Cardiac muscle cell (in vitro differentiated cells and primary cell): Measurements from ENCODE around the gene EEPD1. TPM values are rescaled to one million over a fixed set of nuclear protein-coding genes. Genes with fewer than 3 reads are reported as not detected.

Experiments used
- DNase-seq, 2 donors: peaks; one replicate each; pipeline versions ENCODE4 v3.0.0 to v3.0.0-alpha.2; 2010 to 2017; ENCODE audit warnings: low read depth in 1 of 2, low spot score in 1 of 2
- H3K27ac ChIP-seq: fragments of 200-600 bp; sonication (generic); 2 replicates; pipeline ENCODE4 v1.5.1; 2016
- H3K27me3 ChIP-seq: fragments of 200-600 bp; sonication (generic); 2 replicates; pipeline ENCODE4 v1.6.0; 2016; ENCODE audit warnings: control low read depth
- H3K36me3 ChIP-seq: fragments of 200-600 bp; sonication (generic); 2 replicates; pipeline ENCODE4 v1.5.1; 2016; ENCODE audit warnings: control low read depth
- H3K4me1 ChIP-seq: fragments of 200-600 bp; sonication (generic); 2 replicates; pipeline ENCODE4 v1.8.1; 2017; ENCODE audit warnings: low read depth, mild to moderate bottlenecking, mixed run types
- H3K4me3 ChIP-seq: fragments of 200-600 bp; sonication (generic); 2 replicates; pipeline ENCODE4 v1.5.1; 2016; ENCODE audit warnings: mild to moderate bottlenecking
- H3K9me3 ChIP-seq: fragments of 200-600 bp; sonication (generic); 2 replicates; pipeline ENCODE4 v1.5.1; 2017; ENCODE audit warnings: low read depth, mild to moderate bottlenecking, control low read depth
- polyA plus RNA-seq: library from polyadenylated mRNA; unstranded; fragments of >200 nt; fragmentation: Nextera tagmentation; extraction: Ambion mirVana; gene quantifications from 2 replicates; pipeline ENCODE4 v1.2.1, GENCODE V29; 2016
- total RNA-seq: library from RNA; depleted of rRNA; stranded (reverse); fragments of >200 nt; gene quantifications from 2 replicates; pipeline ENCODE4 v1.2.3, GENCODE V29; 2016
- TF ChIP-seq, protein P1 (sequence below): IDR thresholded peaks from 2 replicates; pipeline ENCODE4 v1.5.1; 2012; ENCODE audit warnings: low read depth, mild to moderate bottlenecking, low read length

Gene EEPD1
- total and polyA plus RNA-seq, 2 experiments from 2014 or later = 4.8 to 11.9 TPM

DNA sequence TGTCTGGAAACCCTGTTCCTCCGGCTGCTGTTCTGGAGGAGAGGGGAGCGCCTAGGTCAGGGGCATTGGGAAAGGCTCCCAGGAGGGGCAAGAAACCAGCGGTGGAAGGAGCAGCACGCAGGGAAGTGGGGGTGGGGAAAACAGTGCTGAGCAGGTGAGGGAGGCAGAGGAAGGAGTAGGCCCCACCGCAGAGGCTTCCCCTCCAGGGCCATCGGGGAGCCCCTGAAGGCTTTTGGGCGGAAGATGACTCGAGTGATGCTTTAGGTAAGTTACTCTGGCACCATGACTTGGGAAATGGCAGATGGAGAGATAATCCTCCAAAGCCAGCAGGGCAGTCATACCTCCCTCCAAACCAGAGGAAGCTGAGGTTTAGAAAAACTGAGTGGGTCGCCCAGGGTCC is 130.1 kb downstream of the EEPD1 start:
- H3K9me3 ChIP-seq = no peaks in the 10 kb centered on the region
- no peak overlapping the region for H3K27ac ChIP-seq
- H3K4me1 ChIP-seq = peaks cover 15% of the 10 kb centered on the region
- DNase-seq = no peak
- H3K36me3 ChIP-seq = no peaks in the 10 kb centered on the region
- TF ChIP-seq, protein P1, sequence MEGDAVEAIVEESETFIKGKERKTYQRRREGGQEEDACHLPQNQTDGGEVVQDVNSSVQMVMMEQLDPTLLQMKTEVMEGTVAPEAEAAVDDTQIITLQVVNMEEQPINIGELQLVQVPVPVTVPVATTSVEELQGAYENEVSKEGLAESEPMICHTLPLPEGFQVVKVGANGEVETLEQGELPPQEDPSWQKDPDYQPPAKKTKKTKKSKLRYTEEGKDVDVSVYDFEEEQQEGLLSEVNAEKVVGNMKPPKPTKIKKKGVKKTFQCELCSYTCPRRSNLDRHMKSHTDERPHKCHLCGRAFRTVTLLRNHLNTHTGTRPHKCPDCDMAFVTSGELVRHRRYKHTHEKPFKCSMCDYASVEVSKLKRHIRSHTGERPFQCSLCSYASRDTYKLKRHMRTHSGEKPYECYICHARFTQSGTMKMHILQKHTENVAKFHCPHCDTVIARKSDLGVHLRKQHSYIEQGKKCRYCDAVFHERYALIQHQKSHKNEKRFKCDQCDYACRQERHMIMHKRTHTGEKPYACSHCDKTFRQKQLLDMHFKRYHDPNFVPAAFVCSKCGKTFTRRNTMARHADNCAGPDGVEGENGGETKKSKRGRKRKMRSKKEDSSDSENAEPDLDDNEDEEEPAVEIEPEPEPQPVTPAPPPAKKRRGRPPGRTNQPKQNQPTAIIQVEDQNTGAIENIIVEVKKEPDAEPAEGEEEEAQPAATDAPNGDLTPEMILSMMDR = no peak
- H3K4me3 ChIP-seq = no peak overlapping the region
- no peaks in the 10 kb centered on the region for H3K27me3 ChIP-seq

DNA sequence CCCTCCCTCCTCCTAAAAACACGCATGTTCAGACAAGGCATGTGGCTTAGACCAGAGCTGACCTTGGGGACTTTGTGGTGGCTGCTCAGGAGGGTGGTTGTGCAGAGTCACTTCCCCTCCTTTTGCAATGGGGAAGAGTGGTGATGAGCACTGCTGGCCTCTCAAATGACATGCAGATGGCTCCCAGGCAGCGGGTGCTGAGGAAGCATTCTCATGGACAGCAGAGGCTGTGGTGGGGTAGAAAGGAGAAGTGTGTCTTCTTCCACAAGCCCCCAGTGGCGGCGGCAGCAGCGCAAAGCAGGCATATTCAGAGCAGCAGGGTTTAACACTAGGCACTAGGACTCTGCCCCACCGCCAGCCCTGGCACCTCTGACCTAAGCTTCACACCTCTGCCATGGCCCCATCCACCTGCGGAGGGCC is 130.7 kb downstream of the EEPD1 start:
- H3K4me1 ChIP-seq = peaks cover 11% of the 10 kb centered on the region
- TF ChIP-seq, protein P1 = no peak
- no peak for DNase-seq
- no peak overlapping the region for H3K4me3 ChIP-seq
- H3K27ac ChIP-seq = no peak overlapping the region
- no peaks in the 10 kb centered on the region for H3K27me3 ChIP-seq
- H3K9me3 ChIP-seq = no peaks in the 10 kb centered on the region
- no peaks in the 10 kb centered on the region for H3K36me3 ChIP-seq

DNA sequence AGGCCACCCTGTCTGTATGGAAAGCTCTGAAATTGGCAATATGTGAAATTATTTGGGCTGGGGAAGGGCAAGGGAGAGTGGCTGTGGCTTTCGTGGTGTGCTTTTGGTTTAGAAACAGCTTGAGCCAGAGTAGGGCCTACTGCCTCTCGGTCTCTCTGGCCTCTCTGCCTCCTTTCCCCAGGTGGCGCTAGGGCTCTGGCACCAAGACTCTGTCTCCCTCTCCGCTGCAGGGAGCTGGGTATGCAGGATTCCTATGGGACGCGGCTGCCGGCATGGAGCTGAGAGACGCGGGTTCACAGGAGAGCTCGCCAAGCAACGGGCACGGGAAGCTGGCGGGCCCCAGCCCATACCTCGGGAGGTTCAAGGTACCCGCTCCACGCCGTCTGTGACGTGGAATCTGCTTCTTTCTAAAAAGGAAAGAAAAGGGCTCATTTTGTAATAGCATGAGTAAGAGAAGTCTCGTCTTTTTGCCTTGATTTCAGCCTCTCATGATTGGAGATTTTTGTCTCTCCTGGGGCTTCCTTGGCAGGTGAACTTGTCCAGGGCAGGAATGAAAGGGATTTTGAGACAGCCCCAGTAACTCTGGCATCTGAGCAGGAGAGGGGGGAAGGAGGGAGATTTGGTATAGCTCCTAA is 131.5 kb downstream of the EEPD1 start:
- H3K4me3 ChIP-seq = no peak overlapping the region
- no peaks in the 10 kb centered on the region for H3K36me3 ChIP-seq
- no peaks in the 10 kb centered on the region for H3K9me3 ChIP-seq
- no peaks in the 10 kb centered on the region for H3K27me3 ChIP-seq
- TF ChIP-seq, protein P1 = no peak
- no peak overlapping the region for H3K27ac ChIP-seq
- DNase-seq = no peak
- H3K4me1 ChIP-seq = peaks cover 8% of the 10 kb centered on the region

DNA sequence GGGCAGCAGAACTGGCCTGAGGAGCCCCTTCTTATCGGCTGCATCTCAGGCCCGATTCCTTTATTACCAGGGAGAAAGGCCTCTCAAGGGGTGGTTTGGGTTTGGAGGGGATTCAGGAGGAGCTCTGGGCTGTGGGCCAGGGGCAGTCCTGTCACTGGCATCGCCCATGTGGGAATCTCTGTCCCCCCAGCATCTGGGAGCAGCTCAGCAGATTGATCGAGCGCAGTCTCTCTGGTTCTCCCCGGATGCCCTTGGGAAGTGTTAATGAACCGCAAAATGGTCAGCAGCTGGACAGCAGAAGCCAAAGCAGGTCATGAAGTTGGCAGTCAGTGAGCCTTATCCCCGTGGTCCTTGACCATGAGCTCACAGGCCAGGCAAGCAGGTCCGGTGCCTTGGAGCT is 132.2 kb downstream of the EEPD1 start:
- Histone ChIP-seq H3K4me1 (peaks cover 8% of the 10 kb centered on the region), H3K9me3 (no peaks in the 10 kb centered on the region)

DNA sequence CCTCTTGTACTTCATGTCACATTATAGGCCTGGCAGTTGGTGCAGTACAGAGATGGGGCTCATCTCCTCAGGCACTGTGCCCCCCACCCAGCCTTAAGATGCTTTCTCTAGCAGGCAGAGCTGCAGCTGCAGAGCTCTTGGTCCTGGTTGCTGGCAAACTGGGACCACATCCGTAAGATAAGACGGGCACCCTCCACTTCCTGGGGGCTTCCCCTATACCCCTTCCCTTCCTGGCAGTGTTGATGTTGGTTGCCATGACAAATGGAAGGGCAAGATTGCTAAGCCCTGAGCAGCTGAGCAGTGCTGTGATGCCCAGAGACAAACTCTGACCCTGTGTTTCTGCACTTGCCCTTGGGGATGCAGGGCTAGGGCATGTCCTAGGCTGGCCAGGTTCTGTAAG is 133.2 kb downstream of the EEPD1 start:
- H3K4me1 ChIP-seq = peaks cover 5% of the 10 kb centered on the region
- H3K27me3 ChIP-seq = no peaks in the 10 kb centered on the region
- H3K36me3 ChIP-seq = no peaks in the 10 kb centered on the region
- H3K4me3 ChIP-seq = no peak overlapping the region
- DNase-seq = no peak
- H3K9me3 ChIP-seq = no peaks in the 10 kb centered on the region
- TF ChIP-seq, protein P1 = no peak
- no peak overlapping the region for H3K27ac ChIP-seq

More for the DNA sequence above, 132.2 kb downstream of the EEPD1 start:
- TF ChIP-seq, protein P1 = no peak
- no peak overlapping the region for H3K27ac ChIP-seq
- DNase-seq = no peak
- H3K27me3 ChIP-seq = no peaks in the 10 kb centered on the region
- no peaks in the 10 kb centered on the region for H3K36me3 ChIP-seq
- H3K4me3 ChIP-seq = no peak overlapping the region

DNA sequence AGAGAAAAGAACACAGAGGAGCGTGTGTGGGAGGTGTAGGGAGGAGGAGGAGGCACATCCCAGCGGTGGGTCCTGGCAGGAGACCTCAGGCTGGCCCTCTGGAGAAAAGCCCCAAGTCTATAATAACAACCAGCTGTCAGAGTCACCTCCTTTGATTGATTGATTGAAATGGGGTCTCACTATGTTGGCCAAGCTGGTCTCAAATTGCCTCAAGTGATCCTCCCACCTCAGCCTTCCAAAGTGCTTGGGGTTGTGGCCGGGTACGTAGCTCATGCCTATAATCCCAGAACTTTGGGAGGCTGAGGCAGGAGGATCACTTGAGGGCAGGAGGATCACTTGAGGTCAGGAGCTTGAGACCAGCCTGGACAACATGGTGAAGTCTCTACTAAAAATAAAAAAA is 133.6 kb downstream of the EEPD1 start:
- peaks cover 2% of the 10 kb centered on the region for H3K4me1 ChIP-seq
- DNase-seq = no peak
- TF ChIP-seq, protein P1 = no peak
- H3K27me3 ChIP-seq = no peaks in the 10 kb centered on the region
- H3K27ac ChIP-seq = no peak overlapping the region
- no peak overlapping the region for H3K4me3 ChIP-seq
- no peaks in the 10 kb centered on the region for H3K9me3 ChIP-seq
- no peaks in the 10 kb centered on the region for H3K36me3 ChIP-seq
